Stimulated activated CD4-positive, alpha-beta T cell treated with anti-CD3 and anti-CD28 coated beads, Interleukin-12 subunit alpha, Interleukin-12 subunit beta, amount 100 ng/mL, for 4 hours (primary cell): ENCODE results near the gene FGFR4.

Experiments
- DNase-seq: peaks from one replicate; pipeline ENCODE4 v3.0.0-alpha.2; 2020

FGFR4 gene

GRCh38 chr5:177085985-177086653, 596 bp upstream of the FGFR4 start:
- no peak for DNase-seq

GRCh38 chr5:177087398-177088005, 787 bp downstream of the FGFR4 start:
- no peak for DNase-seq

- DNase-seq = no peak
Measured at GRCh38 chr5:177089127-177089526, 2.4 kb downstream of the FGFR4 start.

- no peak for DNase-seq
Measured at GRCh38 chr5:177089825-177090641, 3.3 kb downstream of the FGFR4 start.

- DNase-seq = no peak
Measured at GRCh38 chr5:177090813-177091212, 4.1 kb downstream of the FGFR4 start.

GRCh38 chr5:177091232-177091631, 4.5 kb downstream of the FGFR4 start:
- DNase-seq = no peak

GRCh38 chr5:177092178-177093081, 5.7 kb downstream of the FGFR4 start:
- no peak for DNase-seq

- DNase-seq = no peak
Measured at GRCh38 chr5:177093082-177093712, 6.5 kb downstream of the FGFR4 start.

- no peak for DNase-seq
Measured at GRCh38 chr5:177093803-177094202, 7.1 kb downstream of the FGFR4 start.

- no peak for DNase-seq
Measured at GRCh38 chr5:177094224-177095087, 7.7 kb downstream of the FGFR4 start.

GRCh38 chr5:177095088-177095669, 8.5 kb downstream of the FGFR4 start:
- DNase-seq = no peak

- DNase-seq = no peak
Measured at GRCh38 chr5:177096162-177097015, 9.7 kb downstream of the FGFR4 start.

- no peak for DNase-seq
Measured at GRCh38 chr5:177097016-177097985, 10.6 kb downstream of the FGFR4 start.

- DNase-seq = no peak
Measured at GRCh38 chr5:177098120-177098469, 11.4 kb downstream of the FGFR4 start.

- no peak for DNase-seq
Measured at GRCh38 chr5:177098470-177099141, 11.9 kb downstream of the FGFR4 start.

GRCh38 chr5:177099422-177100093, 12.8 kb downstream of the FGFR4 start:
- DNase-seq = no peak

GRCh38 chr5:177100714-177101121, 14.0 kb downstream of the FGFR4 start:
- no peak for DNase-seq
